Measurements from ENCODE around the gene MYRIP.

Gene MYRIP

DNA sequence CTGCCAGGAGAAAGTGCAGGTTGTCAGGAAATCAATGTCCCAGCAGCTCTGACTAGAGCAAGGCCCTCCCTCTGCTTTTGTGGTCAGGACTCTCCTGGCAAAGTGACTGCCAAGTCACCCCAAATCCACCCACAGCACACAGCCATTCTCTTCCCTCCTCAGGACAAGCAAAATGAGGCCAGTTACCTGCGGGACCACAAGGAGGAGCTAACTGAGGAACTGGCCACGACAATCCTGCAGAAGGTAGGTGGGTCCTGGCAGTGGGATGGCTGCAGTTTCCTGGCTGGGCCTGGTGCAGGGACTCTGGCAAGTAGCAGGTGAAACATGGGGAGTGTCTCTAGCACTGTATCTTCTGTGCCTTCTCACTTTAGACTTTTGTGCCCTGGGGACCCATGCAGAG lies 357.6 kb downstream of the MYRIP start:
- Histone ChIP-seq H3K4me3 (ENCODE audit: low read depth, low read length) (no peak overlapping the region), H3K9ac (ENCODE audit: low read length) (no peak overlapping the region), H3K36me3 (ENCODE audit: control insufficient read depth, insufficient read depth, low read length) (no peaks in the 10 kb centered on the region), H3K4me1 (ENCODE audit: control insufficient read depth, insufficient read depth, low read length) (peaks cover 5% of the 10 kb centered on the region; the same call in 1 of the 2 replicates), H3K9me3 (ENCODE audit: control insufficient read depth, insufficient read depth, low read depth, low read length) (no peaks in the 10 kb centered on the region), H3K27me3 (ENCODE audit: control insufficient read depth, insufficient read depth, low read length) (no peaks in the 10 kb centered on the region), H3K27ac (ENCODE audit: low read depth, low read length) (no peak overlapping the region)

DNA sequence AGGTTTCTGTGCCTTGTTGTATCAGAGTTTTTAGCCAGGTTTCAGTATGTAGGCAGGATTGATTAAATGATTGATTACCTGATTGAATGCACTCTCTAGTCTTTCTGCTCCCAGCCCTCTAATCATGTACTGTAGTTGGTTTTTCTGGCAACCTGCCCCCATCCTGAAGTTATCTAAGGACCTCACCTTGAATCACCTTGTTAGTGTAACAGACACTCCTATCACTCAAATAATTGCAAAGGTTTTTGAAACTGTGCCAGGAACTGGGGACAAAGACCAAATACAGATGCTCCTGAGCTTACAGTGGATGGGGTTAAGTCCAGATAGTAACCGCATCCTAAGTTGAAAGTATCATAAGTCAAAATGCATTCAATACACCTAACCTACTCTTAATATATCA lies 358.5 kb downstream of the MYRIP start:
- H3K27ac ChIP-seq (ENCODE audit: low read depth, low read length) = no peak overlapping the region
- H3K4me1 ChIP-seq (ENCODE audit: control insufficient read depth, insufficient read depth, low read length) = peaks cover 5% of the 10 kb centered on the region; the same call in 1 of the 2 replicates
- no peaks in the 10 kb centered on the region for H3K27me3 ChIP-seq (ENCODE audit: control insufficient read depth, insufficient read depth, low read length)
- no peak overlapping the region for H3K9ac ChIP-seq (ENCODE audit: low read length)
- no peaks in the 10 kb centered on the region for H3K9me3 ChIP-seq (ENCODE audit: control insufficient read depth, insufficient read depth, low read depth, low read length)
- no peaks in the 10 kb centered on the region for H3K36me3 ChIP-seq (ENCODE audit: control insufficient read depth, insufficient read depth, low read length)
- H3K4me3 ChIP-seq (ENCODE audit: low read depth, low read length) = no peak overlapping the region

DNA sequence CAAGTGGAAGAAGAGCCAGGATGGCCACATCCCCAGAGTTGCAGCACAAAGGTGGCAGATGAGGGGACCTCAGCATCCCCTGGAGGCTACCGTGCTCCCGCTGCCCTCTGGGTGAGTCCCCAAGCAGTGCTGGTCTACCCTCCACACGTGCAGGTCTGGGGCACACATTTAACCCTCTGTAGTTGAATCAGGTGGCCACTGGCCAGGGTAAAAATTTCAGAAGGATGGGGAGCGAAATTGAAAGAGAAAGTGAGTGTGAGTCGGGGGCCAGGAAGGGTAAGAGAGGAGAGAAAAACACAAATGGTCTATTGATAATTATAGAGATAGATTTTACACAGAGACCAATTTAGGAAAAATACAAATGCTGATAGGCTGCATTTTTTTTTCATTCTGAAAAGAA lies 360.6 kb downstream of the MYRIP start:
- Histone ChIP-seq H3K36me3 (ENCODE audit: control insufficient read depth, insufficient read depth, low read length) (no peaks in the 10 kb centered on the region), H3K4me3 (ENCODE audit: low read depth, low read length) (no peak overlapping the region), H3K4me1 (ENCODE audit: control insufficient read depth, insufficient read depth, low read length) (peaks cover 5% of the 10 kb centered on the region; the same call in 1 of the 2 replicates), H3K9ac (ENCODE audit: low read length) (no peak overlapping the region), H3K27me3 (ENCODE audit: control insufficient read depth, insufficient read depth, low read length) (no peaks in the 10 kb centered on the region), H3K9me3 (ENCODE audit: control insufficient read depth, insufficient read depth, low read depth, low read length) (no peaks in the 10 kb centered on the region), H3K27ac (ENCODE audit: low read depth, low read length) (no peak overlapping the region)

DNA sequence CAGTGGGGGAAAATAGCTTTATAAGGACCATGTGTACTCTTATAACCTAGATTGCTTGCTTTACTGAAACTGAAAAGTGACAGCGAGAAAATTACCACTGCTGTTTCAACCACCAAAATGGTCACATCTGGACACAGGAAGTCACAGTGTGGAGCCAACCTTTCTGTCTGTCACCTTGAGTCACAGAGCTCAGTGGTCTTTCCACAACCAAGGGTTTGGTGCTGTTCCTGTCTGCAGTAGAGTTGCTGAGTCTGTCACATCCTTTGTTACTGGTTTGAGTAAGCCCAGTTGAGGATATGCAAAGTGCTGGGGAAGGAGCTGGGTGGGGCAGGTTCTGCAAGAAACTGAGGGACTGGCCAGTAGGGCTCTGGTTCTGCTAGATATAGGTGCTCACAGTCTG lies 361.0 kb downstream of the MYRIP start:
- Histone ChIP-seq H3K4me3 (ENCODE audit: low read depth, low read length) (no peak overlapping the region), H3K4me1 (ENCODE audit: control insufficient read depth, insufficient read depth, low read length) (peaks cover 5% of the 10 kb centered on the region; the same call in 1 of the 2 replicates), H3K9me3 (ENCODE audit: control insufficient read depth, insufficient read depth, low read depth, low read length) (no peaks in the 10 kb centered on the region), H3K36me3 (ENCODE audit: control insufficient read depth, insufficient read depth, low read length) (no peaks in the 10 kb centered on the region), H3K27ac (ENCODE audit: low read depth, low read length) (no peak overlapping the region), H3K27me3 (ENCODE audit: control insufficient read depth, insufficient read depth, low read length) (no peaks in the 10 kb centered on the region), H3K9ac (ENCODE audit: low read length) (no peak overlapping the region)

DNA sequence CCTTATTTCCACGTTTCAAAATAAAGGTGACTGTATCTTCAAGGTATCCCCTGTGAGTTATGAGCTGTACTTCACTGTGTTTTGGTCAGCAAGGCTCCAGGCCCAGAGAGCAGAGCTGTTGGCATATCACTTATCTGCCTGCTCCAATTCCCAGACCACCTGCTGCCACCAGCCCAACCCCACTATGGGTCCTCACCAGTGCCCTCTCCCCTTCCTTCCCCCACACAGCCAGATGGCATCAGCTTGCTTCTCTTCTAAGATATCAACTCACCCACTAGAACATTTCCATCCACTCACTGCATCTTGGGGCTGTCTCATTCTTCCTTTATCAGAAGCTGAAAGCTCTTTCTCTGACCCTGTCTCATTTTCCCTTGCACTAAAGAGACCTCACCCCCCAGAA lies 363.2 kb downstream of the MYRIP start:
- H3K4me1 ChIP-seq (ENCODE audit: control insufficient read depth, insufficient read depth, low read length) = peaks cover 5% of the 10 kb centered on the region; the same call in 1 of the 2 replicates
- no peak overlapping the region for H3K9ac ChIP-seq (ENCODE audit: low read length)
- H3K36me3 ChIP-seq (ENCODE audit: control insufficient read depth, insufficient read depth, low read length) = no peaks in the 10 kb centered on the region
- no peaks in the 10 kb centered on the region for H3K27me3 ChIP-seq (ENCODE audit: control insufficient read depth, insufficient read depth, low read length)
- H3K27ac ChIP-seq (ENCODE audit: low read depth, low read length) = no peak overlapping the region
- H3K9me3 ChIP-seq (ENCODE audit: control insufficient read depth, insufficient read depth, low read depth, low read length) = no peaks in the 10 kb centered on the region
- H3K4me3 ChIP-seq (ENCODE audit: low read depth, low read length) = no peak overlapping the region

DNA sequence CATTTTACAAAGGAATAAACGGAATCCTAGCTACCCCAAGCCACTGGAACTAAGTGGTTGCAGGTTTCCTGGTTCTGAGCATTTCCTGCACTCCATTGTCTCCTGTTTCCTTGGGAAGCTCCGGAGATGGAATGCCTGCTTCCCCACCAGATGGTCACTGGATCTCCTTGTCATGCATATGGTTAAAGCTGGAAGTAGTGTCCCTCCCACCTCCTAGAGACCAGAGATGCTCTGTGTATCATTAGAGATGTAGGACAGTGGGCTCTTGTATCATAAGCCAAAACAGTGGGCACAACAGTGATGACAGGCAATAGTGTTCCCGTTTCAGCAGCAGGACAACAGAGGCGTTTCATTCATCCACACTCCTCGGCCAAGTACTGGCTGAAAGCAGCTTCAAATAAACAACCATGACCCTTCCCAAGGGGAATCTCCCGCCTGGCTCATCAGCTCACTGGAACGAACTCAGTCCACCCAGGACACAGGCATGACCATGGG lies 363.9 kb downstream of the MYRIP start:
- Histone ChIP-seq H3K27ac (ENCODE audit: low read depth, low read length) (no peak overlapping the region), H3K9me3 (ENCODE audit: control insufficient read depth, insufficient read depth, low read depth, low read length) (no peaks in the 10 kb centered on the region), H3K36me3 (ENCODE audit: control insufficient read depth, insufficient read depth, low read length) (no peaks in the 10 kb centered on the region), H3K9ac (ENCODE audit: low read length) (no peak overlapping the region), H3K27me3 (ENCODE audit: control insufficient read depth, insufficient read depth, low read length) (no peaks in the 10 kb centered on the region), H3K4me1 (ENCODE audit: control insufficient read depth, insufficient read depth, low read length) (peaks cover 5% of the 10 kb centered on the region; the same call in 1 of the 2 replicates), H3K4me3 (ENCODE audit: low read depth, low read length) (no peak overlapping the region)

DNA sequence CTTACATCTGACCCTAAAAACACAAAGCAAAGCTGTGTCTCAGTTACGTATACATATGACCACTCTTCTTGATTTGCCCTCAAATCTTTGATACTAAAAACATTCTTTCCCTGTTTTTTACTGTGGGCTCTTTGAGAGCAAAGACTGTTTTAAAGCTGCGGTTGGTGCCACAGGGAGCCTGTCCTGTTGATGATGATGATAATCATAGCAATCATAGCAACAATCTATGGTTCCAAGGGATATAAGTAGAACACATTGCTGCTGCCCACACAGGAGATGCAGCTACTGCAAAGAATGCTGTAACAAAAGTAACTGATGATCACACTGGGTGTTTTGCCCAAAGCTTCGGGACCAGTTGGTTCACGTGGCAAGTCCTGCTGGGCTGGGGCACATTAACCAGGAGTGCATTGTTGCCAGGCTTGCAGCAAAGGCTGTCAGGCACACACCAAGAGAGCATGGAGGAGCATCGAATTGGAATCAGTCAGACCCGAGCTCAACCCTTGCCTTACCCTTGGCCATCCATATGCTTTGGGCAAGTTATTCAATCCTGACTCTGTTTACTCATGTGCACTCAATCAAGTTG lies 368.7 kb downstream of the MYRIP start:
- no peaks in the 10 kb centered on the region for H3K9me3 ChIP-seq (ENCODE audit: control insufficient read depth, insufficient read depth, low read depth, low read length)
- H3K36me3 ChIP-seq (ENCODE audit: control insufficient read depth, insufficient read depth, low read length) = no peaks in the 10 kb centered on the region
- H3K4me1 ChIP-seq (ENCODE audit: control insufficient read depth, insufficient read depth, low read length) = no peaks in the 10 kb centered on the region
- H3K27ac ChIP-seq (ENCODE audit: low read depth, low read length) = no peak overlapping the region
- no peaks in the 10 kb centered on the region for H3K27me3 ChIP-seq (ENCODE audit: control insufficient read depth, insufficient read depth, low read length)
- no peak overlapping the region for H3K9ac ChIP-seq (ENCODE audit: low read length)
- no peak overlapping the region for H3K4me3 ChIP-seq (ENCODE audit: low read depth, low read length)

DNA sequence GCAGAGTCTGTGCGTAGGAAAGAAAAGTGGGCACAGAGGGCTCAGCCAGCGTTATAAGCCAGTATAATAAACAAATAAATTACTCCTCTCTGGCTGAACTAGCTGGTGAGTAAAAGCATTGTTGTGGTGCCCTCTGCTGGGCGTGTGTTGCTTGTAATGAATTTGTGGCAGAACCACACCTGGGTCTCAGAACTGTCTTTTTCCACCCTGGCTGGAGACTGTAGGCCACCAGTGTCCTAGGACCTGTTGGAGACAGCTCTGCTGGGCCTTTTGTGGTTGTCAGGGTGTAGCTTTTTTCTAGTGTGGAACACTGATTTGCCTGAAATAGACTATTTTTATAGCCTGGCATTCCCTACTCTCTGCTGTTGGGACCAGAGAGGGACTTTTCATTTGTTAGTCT lies 369.6 kb downstream of the MYRIP start:
- Histone ChIP-seq H3K4me1 (ENCODE audit: control insufficient read depth, insufficient read depth, low read length) (no peaks in the 10 kb centered on the region), H3K4me3 (ENCODE audit: low read depth, low read length) (no peak overlapping the region), H3K9me3 (ENCODE audit: control insufficient read depth, insufficient read depth, low read depth, low read length) (no peaks in the 10 kb centered on the region), H3K27ac (ENCODE audit: low read depth, low read length) (no peak overlapping the region), H3K36me3 (ENCODE audit: control insufficient read depth, insufficient read depth, low read length) (no peaks in the 10 kb centered on the region), H3K27me3 (ENCODE audit: control insufficient read depth, insufficient read depth, low read length) (no peaks in the 10 kb centered on the region), H3K9ac (ENCODE audit: low read length) (no peak overlapping the region)

DNA sequence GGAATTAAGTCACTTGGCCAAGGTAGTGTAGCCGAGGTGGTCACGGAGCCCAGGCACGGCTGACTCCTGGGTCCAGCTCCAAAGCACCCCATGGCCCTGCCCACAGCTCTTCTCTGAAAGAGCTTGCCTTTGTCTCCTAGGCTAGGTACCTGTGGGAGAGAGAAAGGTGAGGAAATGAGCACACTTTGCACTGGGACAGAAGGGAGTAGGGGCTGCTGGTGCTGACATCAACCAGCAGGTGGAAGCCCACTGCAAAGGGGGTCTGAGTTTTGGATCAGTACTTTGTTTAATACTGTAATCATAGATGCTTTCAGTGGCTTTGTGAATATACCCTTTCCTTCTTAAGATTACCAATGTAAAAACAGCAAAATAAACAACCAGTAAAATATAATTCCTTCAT lies 371.8 kb downstream of the MYRIP start:
- H3K27me3 ChIP-seq (ENCODE audit: control insufficient read depth, insufficient read depth, low read length) = no peaks in the 10 kb centered on the region
- no peak overlapping the region for H3K4me3 ChIP-seq (ENCODE audit: low read depth, low read length)
- no peak overlapping the region for H3K9ac ChIP-seq (ENCODE audit: low read length)
- H3K27ac ChIP-seq (ENCODE audit: low read depth, low read length) = no peak overlapping the region
- no peaks in the 10 kb centered on the region for H3K36me3 ChIP-seq (ENCODE audit: control insufficient read depth, insufficient read depth, low read length)
- no peaks in the 10 kb centered on the region for H3K4me1 ChIP-seq (ENCODE audit: control insufficient read depth, insufficient read depth, low read length)
- H3K9me3 ChIP-seq (ENCODE audit: control insufficient read depth, insufficient read depth, low read depth, low read length) = no peaks in the 10 kb centered on the region

DNA sequence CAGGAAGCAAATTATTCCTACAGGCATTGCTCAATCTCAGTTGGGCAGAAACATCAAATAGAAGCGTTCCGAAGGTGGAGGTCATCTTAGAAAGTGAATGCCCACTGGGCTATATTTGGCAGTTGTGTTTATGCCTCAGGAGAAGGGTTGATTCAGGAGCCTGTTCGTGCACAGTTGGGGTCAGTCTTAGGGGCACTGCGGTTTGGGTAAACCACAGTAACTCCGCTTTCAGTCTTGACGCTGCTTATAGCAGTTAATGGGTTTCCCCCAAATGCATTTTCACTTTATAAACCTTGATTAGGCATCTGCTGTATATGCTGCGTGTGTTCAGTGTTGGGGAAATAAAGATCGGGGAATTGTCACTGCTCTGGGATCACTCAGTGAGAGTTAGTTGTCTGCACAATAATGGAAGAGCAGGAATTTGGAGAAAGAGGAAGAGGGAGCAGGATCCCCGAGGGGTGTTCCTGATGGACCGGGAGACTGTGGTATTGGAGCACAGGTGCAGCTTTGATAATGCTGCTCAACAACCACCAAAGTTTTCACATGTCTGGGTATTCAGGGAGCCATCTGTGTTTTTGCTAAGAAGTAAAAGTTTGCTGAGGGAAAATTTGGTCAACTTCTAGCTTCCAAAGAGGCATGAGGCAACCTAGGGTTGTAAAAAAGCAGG lies 375.8 kb downstream of the MYRIP start:
- no peaks in the 10 kb centered on the region for H3K27me3 ChIP-seq (ENCODE audit: control insufficient read depth, insufficient read depth, low read length)
- H3K4me3 ChIP-seq (ENCODE audit: low read depth, low read length) = no peak overlapping the region
- no peak overlapping the region for H3K9ac ChIP-seq (ENCODE audit: low read length)
- H3K9me3 ChIP-seq (ENCODE audit: control insufficient read depth, insufficient read depth, low read depth, low read length) = no peaks in the 10 kb centered on the region
- no peaks in the 10 kb centered on the region for H3K36me3 ChIP-seq (ENCODE audit: control insufficient read depth, insufficient read depth, low read length)
- no peaks in the 10 kb centered on the region for H3K4me1 ChIP-seq (ENCODE audit: control insufficient read depth, insufficient read depth, low read length)
- H3K27ac ChIP-seq (ENCODE audit: low read depth, low read length) = no peak overlapping the region

DNA sequence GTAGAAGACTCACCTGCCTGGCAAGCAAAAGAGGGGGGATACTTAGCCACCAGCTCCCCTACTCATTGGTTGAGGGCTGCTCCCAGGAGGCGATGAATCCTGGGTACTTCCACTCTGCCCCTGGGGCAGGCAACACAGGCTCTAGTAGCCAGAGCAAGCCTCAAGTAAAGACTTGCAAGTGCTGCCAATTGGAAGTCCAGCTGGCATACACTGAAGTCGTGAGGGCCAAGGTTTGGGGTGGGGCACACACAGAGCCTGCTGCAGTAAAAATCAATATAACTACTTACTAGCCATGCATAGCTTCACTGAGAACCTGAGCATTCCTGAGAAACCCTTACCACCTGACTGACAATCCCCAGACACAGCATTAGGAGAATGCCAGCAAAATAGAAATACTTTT lies 377.1 kb downstream of the MYRIP start:
- Histone ChIP-seq H3K27ac (ENCODE audit: low read depth, low read length) (no peak overlapping the region), H3K36me3 (ENCODE audit: control insufficient read depth, insufficient read depth, low read length) (no peaks in the 10 kb centered on the region), H3K9ac (ENCODE audit: low read length) (no peak overlapping the region), H3K4me3 (ENCODE audit: low read depth, low read length) (no peak overlapping the region), H3K4me1 (ENCODE audit: control insufficient read depth, insufficient read depth, low read length) (no peaks in the 10 kb centered on the region), H3K9me3 (ENCODE audit: control insufficient read depth, insufficient read depth, low read depth, low read length) (no peaks in the 10 kb centered on the region), H3K27me3 (ENCODE audit: control insufficient read depth, insufficient read depth, low read length) (no peaks in the 10 kb centered on the region)

Measured in HUES6 (cell line).